Measurements from ENCODE around the gene SLC25A42.

Gene SLC25A42

DNA sequence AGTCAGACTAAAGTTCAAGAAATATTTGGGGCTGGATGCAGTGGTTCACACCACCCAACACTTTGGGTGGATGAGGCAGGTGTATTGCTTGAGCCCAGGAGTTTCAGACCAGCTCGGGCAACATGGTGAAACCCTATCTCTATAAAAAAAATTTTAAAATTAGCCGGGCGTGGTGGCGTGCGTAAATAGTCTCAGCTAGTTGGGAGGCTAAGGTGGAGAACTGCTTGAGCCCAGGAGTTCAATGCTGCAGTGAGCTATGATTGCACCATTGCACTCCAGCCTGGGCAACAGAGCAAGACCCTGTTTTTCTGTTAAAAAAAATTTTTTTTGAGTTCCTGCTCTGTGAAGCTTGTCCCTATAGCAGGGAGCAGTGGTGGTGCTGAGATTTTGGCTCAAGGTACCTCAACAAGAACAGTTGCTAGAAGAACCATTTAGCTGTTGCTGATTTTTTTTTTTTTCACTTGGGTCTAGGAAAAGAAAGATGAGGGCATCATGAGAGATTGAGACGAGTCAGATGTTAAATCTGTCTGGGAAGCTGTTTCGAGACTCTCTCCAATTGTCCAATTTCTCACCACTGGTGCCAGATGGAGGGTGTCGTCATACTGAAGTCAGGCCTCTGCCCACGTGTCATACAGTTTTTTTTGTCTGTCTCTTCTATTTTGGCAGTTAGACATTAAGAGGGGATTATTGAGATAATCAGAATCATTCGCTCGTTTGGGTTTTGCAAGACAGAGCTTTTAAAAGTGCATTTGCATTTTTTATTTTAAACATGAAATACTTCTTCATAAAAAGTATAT, 3.7 kb downstream of the SLC25A42 start:
- H3K36me3 ChIP-seq (replicated peaks): peaks cover 4% of the 10 kb centered on the region; the same call in 1 of the 2 replicates
- no peak for DNase-seq (ENCODE audit: low spot score in 2 of 2)
- peaks cover 10% of the 10 kb centered on the region for H3K4me1 ChIP-seq
- H3K4me3 ChIP-seq: no peak overlapping the region
- in situ Hi-C loops (cut with MboI; ENCODE audit: low sequenced_read_pairs): no loop called here
- no peaks in the 10 kb centered on the region for H3K9me3 ChIP-seq
- no peaks in the 10 kb centered on the region for H3K27me3 ChIP-seq (ENCODE audit: low read depth)

DNA sequence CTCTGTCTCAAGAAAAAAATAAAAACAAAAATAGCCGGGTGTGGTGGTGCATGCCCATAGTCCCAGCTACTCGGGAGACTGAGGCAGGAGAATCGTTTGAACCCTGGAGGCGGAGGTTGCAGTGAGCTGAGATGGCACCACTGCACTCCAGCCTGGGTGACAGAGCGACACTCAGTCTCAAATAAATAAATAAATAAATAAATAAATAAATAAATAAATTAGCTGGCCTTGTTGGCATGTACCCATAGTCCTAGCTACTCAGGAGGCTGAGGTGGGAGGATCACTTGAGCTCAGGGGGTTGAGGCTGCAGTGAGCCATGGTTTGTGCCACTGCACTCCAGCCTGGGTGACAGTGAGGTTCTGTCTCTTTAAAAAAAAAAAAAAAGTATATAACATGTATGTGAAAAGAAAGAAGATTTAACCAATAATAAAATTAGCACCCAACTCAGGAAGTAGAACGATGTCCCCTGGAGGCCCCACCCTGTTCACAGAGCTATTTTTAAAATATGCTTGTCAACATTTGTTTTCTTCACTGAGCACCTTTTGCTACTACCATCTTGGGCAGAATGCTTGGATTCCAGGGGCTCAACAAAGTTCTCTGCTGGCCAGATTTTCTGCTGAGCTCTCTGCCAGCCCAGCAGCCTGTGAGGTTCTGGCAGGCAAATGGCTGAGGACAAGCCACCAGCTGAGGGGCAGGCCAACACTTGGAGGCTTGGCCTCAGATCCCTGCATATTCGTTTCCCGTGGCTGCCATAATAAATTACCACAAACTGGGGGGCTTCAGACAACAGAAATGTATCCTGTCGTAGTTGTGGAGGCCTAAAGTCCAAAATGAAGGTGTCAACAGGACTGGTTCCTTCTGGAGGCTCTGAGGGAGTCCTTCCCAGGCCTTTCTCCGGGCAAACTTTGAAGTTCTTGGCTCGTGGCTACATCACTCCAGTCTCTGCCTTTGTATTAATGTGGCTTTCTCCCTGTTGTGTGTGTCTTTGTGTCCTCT, 5.2 kb downstream of the SLC25A42 start:
- H3K4me1 ChIP-seq: 0 out of 2 replicates have a peak, but pooled peaks cover 2% of the 10 kb centered on the region
- no peak overlapping the region for H3K4me3 ChIP-seq
- H3K36me3 ChIP-seq (replicated peaks): no peaks in the 10 kb centered on the region
- in situ Hi-C loops (cut with MboI; ENCODE audit: low sequenced_read_pairs): no loop called here
- no peaks in the 10 kb centered on the region for H3K9me3 ChIP-seq
- H3K27me3 ChIP-seq (ENCODE audit: low read depth): no peaks in the 10 kb centered on the region
- DNase-seq (ENCODE audit: low spot score in 2 of 2): no peak

GRCh38 chr19:19071897-19072296, 8.1 kb downstream of the SLC25A42 start:
- no peaks in the 10 kb centered on the region for H3K4me1 ChIP-seq
- H3K4me3 ChIP-seq: no peak overlapping the region
- no peaks in the 10 kb centered on the region for H3K36me3 ChIP-seq (replicated peaks)
- no peaks in the 10 kb centered on the region for H3K9me3 ChIP-seq
- in situ Hi-C loops (cut with MboI; ENCODE audit: low sequenced_read_pairs): no loop called here
- no peaks in the 10 kb centered on the region for H3K27me3 ChIP-seq (ENCODE audit: low read depth)
- DNase-seq (ENCODE audit: low spot score in 2 of 2): no peak

- Histone ChIP-seq H3K4me1 (no peaks in the 10 kb centered on the region), H3K9me3 (no peaks in the 10 kb centered on the region), H3K4me3 (no peak overlapping the region), H3K27me3 (ENCODE audit: low read depth) (no peaks in the 10 kb centered on the region), H3K36me3 (replicated peaks) (no peaks in the 10 kb centered on the region)
- in situ Hi-C loops (cut with MboI; ENCODE audit: low sequenced_read_pairs): no loop called here
- no peak for DNase-seq (ENCODE audit: low spot score in 2 of 2)
These were observed 10.5 kb downstream of the SLC25A42 start for GRCh38 chr19:19074196-19074882.

GRCh38 chr19:19075126-19075525, 11.3 kb downstream of the SLC25A42 start:
- no peak overlapping the region for H3K4me3 ChIP-seq
- no peaks in the 10 kb centered on the region for H3K4me1 ChIP-seq
- no peaks in the 10 kb centered on the region for H3K36me3 ChIP-seq (replicated peaks)
- H3K9me3 ChIP-seq: no peaks in the 10 kb centered on the region
- no peak for DNase-seq (ENCODE audit: low spot score in 2 of 2)
- in situ Hi-C loops (cut with MboI; ENCODE audit: low sequenced_read_pairs): no loop called here
- no peaks in the 10 kb centered on the region for H3K27me3 ChIP-seq (ENCODE audit: low read depth)

GRCh38 chr19:19076476-19076875, 12.7 kb downstream of the SLC25A42 start:
- Histone ChIP-seq H3K36me3 (replicated peaks) (no peaks in the 10 kb centered on the region), H3K27me3 (ENCODE audit: low read depth) (no peaks in the 10 kb centered on the region), H3K4me1 (no peaks in the 10 kb centered on the region), H3K9me3 (no peaks in the 10 kb centered on the region), H3K4me3 (no peak overlapping the region)
- in situ Hi-C loops (cut with MboI; ENCODE audit: low sequenced_read_pairs): no loop called here
- no peak for DNase-seq (ENCODE audit: low spot score in 2 of 2)

- no peaks in the 10 kb centered on the region for H3K36me3 ChIP-seq (replicated peaks)
- H3K4me3 ChIP-seq: no peak overlapping the region
- no peaks in the 10 kb centered on the region for H3K4me1 ChIP-seq
- in situ Hi-C loops (cut with MboI; ENCODE audit: low sequenced_read_pairs): no loop called here
- no peaks in the 10 kb centered on the region for H3K9me3 ChIP-seq
- no peaks in the 10 kb centered on the region for H3K27me3 ChIP-seq (ENCODE audit: low read depth)
- no peak for DNase-seq (ENCODE audit: low spot score in 2 of 2)
These were observed 13.3 kb downstream of the SLC25A42 start for GRCh38 chr19:19077103-19077502.

DNA sequence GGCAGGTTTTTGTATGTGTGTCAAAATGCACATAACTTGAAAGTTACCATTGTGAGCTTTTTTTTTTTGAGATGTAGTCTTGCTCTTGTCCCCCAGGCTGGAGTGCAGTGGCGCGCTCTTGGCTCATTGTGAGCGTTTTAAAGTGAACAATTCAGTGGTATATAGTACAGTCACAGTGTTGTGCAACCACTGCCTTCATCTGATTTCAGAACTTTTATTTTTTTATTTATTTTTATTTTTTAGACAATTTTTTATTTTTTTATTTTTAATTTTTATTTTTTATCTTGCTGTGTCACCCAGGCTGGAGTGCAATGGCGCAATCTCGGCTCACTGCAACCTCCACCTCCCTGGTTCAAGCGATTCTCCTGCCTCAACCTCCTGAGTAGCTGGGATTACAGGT, 15.0 kb downstream of the SLC25A42 start:
- Histone ChIP-seq H3K4me1 (no peaks in the 10 kb centered on the region), H3K27me3 (ENCODE audit: low read depth) (no peaks in the 10 kb centered on the region), H3K9me3 (no peaks in the 10 kb centered on the region), H3K36me3 (replicated peaks) (no peaks in the 10 kb centered on the region), H3K4me3 (no peak overlapping the region)
- in situ Hi-C loops (cut with MboI; ENCODE audit: low sequenced_read_pairs): no loop called here
- DNase-seq (ENCODE audit: low spot score in 2 of 2): no peak

GRCh38 chr19:19079571-19079970, 15.8 kb downstream of the SLC25A42 start:
- no peaks in the 10 kb centered on the region for H3K27me3 ChIP-seq (ENCODE audit: low read depth)
- in situ Hi-C loops (cut with MboI; ENCODE audit: low sequenced_read_pairs): no loop called here
- no peaks in the 10 kb centered on the region for H3K4me1 ChIP-seq
- H3K9me3 ChIP-seq: no peaks in the 10 kb centered on the region
- no peaks in the 10 kb centered on the region for H3K36me3 ChIP-seq (replicated peaks)
- no peak for DNase-seq (ENCODE audit: low spot score in 2 of 2)
- H3K4me3 ChIP-seq: no peak overlapping the region

DNA sequence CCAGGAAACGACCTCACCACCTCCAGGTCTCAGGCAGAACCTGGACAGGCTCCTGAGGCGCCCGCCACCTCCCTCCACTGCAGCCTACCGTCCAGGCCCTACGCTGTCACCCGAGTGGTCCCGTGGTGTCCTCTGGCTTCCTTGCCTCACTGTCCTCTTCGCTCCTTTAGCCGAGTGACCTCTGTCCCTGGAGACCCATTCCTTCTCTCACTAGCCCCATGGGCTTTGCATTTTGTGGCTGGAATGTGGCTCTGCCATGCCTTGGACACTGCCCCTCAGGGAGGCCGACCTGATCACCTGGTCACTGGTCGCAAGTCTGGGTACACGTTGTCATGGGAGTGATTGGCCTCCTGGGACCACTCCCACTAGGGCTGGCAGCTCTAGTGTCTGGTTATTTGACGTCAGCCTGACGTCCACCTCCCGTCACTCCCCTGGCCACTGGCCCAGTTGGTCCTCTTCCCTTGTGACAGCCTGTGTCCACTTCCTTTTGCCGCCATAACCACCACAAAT, 17.9 kb downstream of the SLC25A42 start:
- no peaks in the 10 kb centered on the region for H3K4me1 ChIP-seq
- no peaks in the 10 kb centered on the region for H3K36me3 ChIP-seq (replicated peaks)
- no peak for DNase-seq (ENCODE audit: low spot score in 2 of 2)
- H3K4me3 ChIP-seq: no peak overlapping the region
- H3K27me3 ChIP-seq (ENCODE audit: low read depth): no peaks in the 10 kb centered on the region
- H3K9me3 ChIP-seq: no peaks in the 10 kb centered on the region
- in situ Hi-C loops (cut with MboI; ENCODE audit: low sequenced_read_pairs): no loop called here

DNA sequence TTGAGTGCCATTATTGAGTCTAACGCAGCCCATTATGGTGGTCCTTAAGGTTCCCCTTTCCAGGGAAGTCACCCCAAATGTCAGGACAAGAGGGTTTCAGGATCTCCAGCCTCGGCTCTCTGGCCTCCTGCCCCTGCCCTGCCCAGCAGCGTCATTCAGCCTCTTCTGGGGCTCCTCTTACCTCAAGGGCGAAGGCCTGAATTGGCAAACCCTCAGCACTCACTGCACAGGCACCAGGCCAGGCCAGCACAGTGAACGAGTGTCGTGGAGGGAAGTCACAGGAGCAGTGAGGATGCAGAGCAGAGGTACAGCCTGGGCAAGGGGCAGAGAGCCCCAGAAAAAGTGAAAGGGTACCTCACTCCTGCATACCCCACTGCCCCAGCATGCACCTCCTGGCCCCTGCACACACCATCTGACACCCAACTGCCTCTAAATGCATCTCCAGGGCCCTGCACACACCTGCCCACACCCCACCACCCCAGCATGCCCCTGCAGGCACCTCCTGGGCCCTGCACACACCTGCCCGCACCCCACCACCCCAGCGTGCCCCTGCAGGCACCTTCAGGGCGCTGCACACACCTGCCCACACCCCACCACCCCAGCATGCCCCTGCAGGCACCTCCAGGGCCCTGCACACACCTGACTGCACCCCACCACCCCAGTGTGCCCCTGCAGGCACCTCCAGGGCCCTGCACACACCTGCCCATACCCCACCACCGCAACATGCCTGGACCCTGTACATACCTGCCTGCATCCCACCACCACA, 19.8 kb downstream of the SLC25A42 start:
- Histone ChIP-seq H3K36me3 (replicated peaks) (no peaks in the 10 kb centered on the region), H3K4me1 (no peaks in the 10 kb centered on the region), H3K4me3 (no peak overlapping the region), H3K9me3 (no peaks in the 10 kb centered on the region), H3K27me3 (ENCODE audit: low read depth) (no peaks in the 10 kb centered on the region)
- in situ Hi-C loops (cut with MboI; ENCODE audit: low sequenced_read_pairs): no loop called here
- DNase-seq (ENCODE audit: low spot score in 2 of 2): no peak

GRCh38 chr19:19087676-19088075, 23.9 kb downstream of the SLC25A42 start:
- Histone ChIP-seq H3K4me3 (no peak overlapping the region), H3K27me3 (ENCODE audit: low read depth) (no peaks in the 10 kb centered on the region), H3K9me3 (no peaks in the 10 kb centered on the region), H3K36me3 (replicated peaks) (no peaks in the 10 kb centered on the region), H3K4me1 (peaks cover 8% of the 10 kb centered on the region)
- DNase-seq (ENCODE audit: low spot score in 2 of 2): no peak
- in situ Hi-C loops (cut with MboI; ENCODE audit: low sequenced_read_pairs): no loop called here

GRCh38 chr19:19094513-19094912, 30.7 kb downstream of the SLC25A42 start:
- in situ Hi-C loops (cut with MboI; ENCODE audit: low sequenced_read_pairs): no loop called here
- H3K27me3 ChIP-seq (ENCODE audit: low read depth): no peaks in the 10 kb centered on the region
- DNase-seq (ENCODE audit: low spot score in 2 of 2): no peak
- H3K36me3 ChIP-seq (replicated peaks): no peaks in the 10 kb centered on the region
- peaks cover 8% of the 10 kb centered on the region for H3K4me1 ChIP-seq
- H3K9me3 ChIP-seq: no peaks in the 10 kb centered on the region
- no peak overlapping the region for H3K4me3 ChIP-seq

Measured in HAP-1 (cell line).